Measurements from ENCODE around the gene MAGI2. TPM values are rescaled to one million over a fixed set of nuclear protein-coding genes. Genes with fewer than 3 reads are reported as not detected.

Gene MAGI2
- total RNA-seq, 3 donors from 2014 or later, result 0.10 to 0.16 (median 0.14) TPM

GRCh38 chr7:78803501-78804127, 649.9 kb downstream of the MAGI2 start:
- Mint-ChIP-seq H3K9me3 (peaks cover 13% of the 10 kb centered on the region), H3K4me3 (no peak overlapping the region), H3K27me3 (ENCODE audit: low read depth) (no peaks in the 10 kb centered on the region), H3K36me3 (ENCODE audit: insufficient read depth) (no peaks in the 10 kb centered on the region), H3K4me1 (ENCODE audit: low read depth) (no peaks in the 10 kb centered on the region)
- ATAC-seq (no peak), DNase-seq (no peak)

- ATAC-seq (no peak), DNase-seq (no peak)
- Mint-ChIP-seq H3K36me3 (ENCODE audit: insufficient read depth) (no peaks in the 10 kb centered on the region), H3K4me1 (ENCODE audit: low read depth) (no peaks in the 10 kb centered on the region), H3K4me3 (no peak overlapping the region), H3K9me3 (peaks cover 14% of the 10 kb centered on the region), H3K27me3 (ENCODE audit: low read depth) (no peaks in the 10 kb centered on the region)
Measured at GRCh38 chr7:78794101-78794500, 659.4 kb downstream of the MAGI2 start.

- H3K27me3 Mint-ChIP-seq (ENCODE audit: low read depth), result no peaks in the 10 kb centered on the region
- H3K4me3 Mint-ChIP-seq, result no peak overlapping the region
- H3K9me3 Mint-ChIP-seq, result peaks cover 12% of the 10 kb centered on the region
- no peaks in the 10 kb centered on the region for H3K36me3 Mint-ChIP-seq (ENCODE audit: insufficient read depth)
- DNase-seq (no peak), ATAC-seq (no peak)
- H3K4me1 Mint-ChIP-seq (ENCODE audit: low read depth), result no peaks in the 10 kb centered on the region
Measured at GRCh38 chr7:78792624-78793023, 660.8 kb downstream of the MAGI2 start.

GRCh38 chr7:78792006-78792405, 661.5 kb downstream of the MAGI2 start:
- ATAC-seq (no peak), DNase-seq (no peak)
- Mint-ChIP-seq H3K4me1 (ENCODE audit: low read depth) (no peaks in the 10 kb centered on the region), H3K9me3 (peaks cover 12% of the 10 kb centered on the region), H3K36me3 (ENCODE audit: insufficient read depth) (no peaks in the 10 kb centered on the region), H3K4me3 (no peak overlapping the region), H3K27me3 (ENCODE audit: low read depth) (no peaks in the 10 kb centered on the region)

GRCh38 chr7:78788464-78788863, 665.0 kb downstream of the MAGI2 start:
- no peak for ATAC-seq

GRCh38 chr7:78787854-78788253, 665.6 kb downstream of the MAGI2 start:
- no peaks in the 10 kb centered on the region for H3K36me3 Mint-ChIP-seq (ENCODE audit: insufficient read depth)
- H3K9me3 Mint-ChIP-seq, result peaks cover 4% of the 10 kb centered on the region
- H3K4me3 Mint-ChIP-seq, result no peak overlapping the region
- no peak for ATAC-seq
- H3K4me1 Mint-ChIP-seq (ENCODE audit: low read depth), result no peaks in the 10 kb centered on the region
- no peak for DNase-seq
- no peaks in the 10 kb centered on the region for H3K27me3 Mint-ChIP-seq (ENCODE audit: low read depth)

More at GRCh38 chr7:78788464-78788863, 665.0 kb downstream of the MAGI2 start:
- DNase-seq, result no peak
- Mint-ChIP-seq H3K4me3 (no peak overlapping the region), H3K9me3 (peaks cover 4% of the 10 kb centered on the region), H3K27me3 (ENCODE audit: low read depth) (no peaks in the 10 kb centered on the region), H3K36me3 (ENCODE audit: insufficient read depth) (no peaks in the 10 kb centered on the region), H3K4me1 (ENCODE audit: low read depth) (no peaks in the 10 kb centered on the region)

GRCh38 chr7:78786055-78786454, 667.4 kb downstream of the MAGI2 start:
- H3K36me3 Mint-ChIP-seq (ENCODE audit: insufficient read depth), result no peaks in the 10 kb centered on the region
- no peak overlapping the region for H3K4me3 Mint-ChIP-seq
- ATAC-seq, result no peak
- peaks cover 4% of the 10 kb centered on the region for H3K9me3 Mint-ChIP-seq
- DNase-seq, result no peak
- no peaks in the 10 kb centered on the region for H3K4me1 Mint-ChIP-seq (ENCODE audit: low read depth)
- H3K27me3 Mint-ChIP-seq (ENCODE audit: low read depth), result no peaks in the 10 kb centered on the region

GRCh38 chr7:78783179-78783962, 670.1 kb downstream of the MAGI2 start:
- DNase-seq (no peak), ATAC-seq (no peak)
- H3K27me3 Mint-ChIP-seq (ENCODE audit: low read depth), result no peaks in the 10 kb centered on the region
- no peaks in the 10 kb centered on the region for H3K4me1 Mint-ChIP-seq (ENCODE audit: low read depth)
- H3K9me3 Mint-ChIP-seq, result peaks cover 4% of the 10 kb centered on the region
- H3K4me3 Mint-ChIP-seq, result no peak overlapping the region
- H3K36me3 Mint-ChIP-seq (ENCODE audit: insufficient read depth), result no peaks in the 10 kb centered on the region

GRCh38 chr7:78780560-78780959, 672.9 kb downstream of the MAGI2 start:
- DNase-seq, result no peak
- H3K27me3 Mint-ChIP-seq (ENCODE audit: low read depth), result no peaks in the 10 kb centered on the region
- no peaks in the 10 kb centered on the region for H3K4me1 Mint-ChIP-seq (ENCODE audit: low read depth)
- peaks cover 2% of the 10 kb centered on the region for H3K9me3 Mint-ChIP-seq
- no peak for ATAC-seq
- H3K4me3 Mint-ChIP-seq, result no peak overlapping the region
- no peaks in the 10 kb centered on the region for H3K36me3 Mint-ChIP-seq (ENCODE audit: insufficient read depth)

GRCh38 chr7:78779788-78780187, 673.7 kb downstream of the MAGI2 start:
- ATAC-seq (no peak), DNase-seq (no peak)
- no peaks in the 10 kb centered on the region for H3K27me3 Mint-ChIP-seq (ENCODE audit: low read depth)
- H3K9me3 Mint-ChIP-seq, result no peaks in the 10 kb centered on the region
- H3K36me3 Mint-ChIP-seq (ENCODE audit: insufficient read depth), result no peaks in the 10 kb centered on the region
- H3K4me3 Mint-ChIP-seq, result no peak overlapping the region
- H3K4me1 Mint-ChIP-seq (ENCODE audit: low read depth), result no peaks in the 10 kb centered on the region

- no peak for DNase-seq
- Mint-ChIP-seq H3K36me3 (ENCODE audit: insufficient read depth) (no peaks in the 10 kb centered on the region), H3K4me1 (ENCODE audit: low read depth) (no peaks in the 10 kb centered on the region), H3K4me3 (no peak overlapping the region), H3K27me3 (ENCODE audit: low read depth) (no peaks in the 10 kb centered on the region), H3K9me3 (no peaks in the 10 kb centered on the region)
- ATAC-seq, result no peak
Measured at GRCh38 chr7:78777829-78778228, 675.6 kb downstream of the MAGI2 start.

- peaks cover 4% of the 10 kb centered on the region for H3K27me3 Mint-ChIP-seq (ENCODE audit: low read depth)
- no peaks in the 10 kb centered on the region for H3K9me3 Mint-ChIP-seq
- no peaks in the 10 kb centered on the region for H3K36me3 Mint-ChIP-seq (ENCODE audit: insufficient read depth)
- DNase-seq (no peak), ATAC-seq (no peak)
- no peaks in the 10 kb centered on the region for H3K4me1 Mint-ChIP-seq (ENCODE audit: low read depth)
- no peak overlapping the region for H3K4me3 Mint-ChIP-seq
Measured at GRCh38 chr7:78770422-78771410, 682.8 kb downstream of the MAGI2 start.

- H3K9me3 Mint-ChIP-seq, result no peaks in the 10 kb centered on the region
- H3K27me3 Mint-ChIP-seq (ENCODE audit: low read depth), result peaks cover 4% of the 10 kb centered on the region
- no peaks in the 10 kb centered on the region for H3K4me1 Mint-ChIP-seq (ENCODE audit: low read depth)
- no peak for DNase-seq
- no peaks in the 10 kb centered on the region for H3K36me3 Mint-ChIP-seq (ENCODE audit: insufficient read depth)
- no peak overlapping the region for H3K4me3 Mint-ChIP-seq
- ATAC-seq, result no peak
Measured at GRCh38 chr7:78769481-78770101, 683.9 kb downstream of the MAGI2 start.

- Mint-ChIP-seq H3K4me3 (no peak overlapping the region), H3K9me3 (no peaks in the 10 kb centered on the region), H3K36me3 (ENCODE audit: insufficient read depth) (no peaks in the 10 kb centered on the region), H3K4me1 (ENCODE audit: low read depth) (no peaks in the 10 kb centered on the region), H3K27me3 (ENCODE audit: low read depth) (peaks cover 4% of the 10 kb centered on the region)
- ATAC-seq (no peak), DNase-seq (no peak)
Measured at GRCh38 chr7:78768859-78769258, 684.6 kb downstream of the MAGI2 start.
